SW480 (cell line): Measurements from ENCODE around the gene COPZ1.
"Not testable (repeated sequence)": the region's sequence is repeated elsewhere in the genome, so short reads cannot be mapped to it uniquely, and the experiment has no call there.

ENCODE experiments used
- DNase-seq: peaks from one replicate; pipeline ENCODE4 v3.0.0-alpha.2; 2016; ENCODE audit warnings: low spot score

Gene COPZ1

DNA sequence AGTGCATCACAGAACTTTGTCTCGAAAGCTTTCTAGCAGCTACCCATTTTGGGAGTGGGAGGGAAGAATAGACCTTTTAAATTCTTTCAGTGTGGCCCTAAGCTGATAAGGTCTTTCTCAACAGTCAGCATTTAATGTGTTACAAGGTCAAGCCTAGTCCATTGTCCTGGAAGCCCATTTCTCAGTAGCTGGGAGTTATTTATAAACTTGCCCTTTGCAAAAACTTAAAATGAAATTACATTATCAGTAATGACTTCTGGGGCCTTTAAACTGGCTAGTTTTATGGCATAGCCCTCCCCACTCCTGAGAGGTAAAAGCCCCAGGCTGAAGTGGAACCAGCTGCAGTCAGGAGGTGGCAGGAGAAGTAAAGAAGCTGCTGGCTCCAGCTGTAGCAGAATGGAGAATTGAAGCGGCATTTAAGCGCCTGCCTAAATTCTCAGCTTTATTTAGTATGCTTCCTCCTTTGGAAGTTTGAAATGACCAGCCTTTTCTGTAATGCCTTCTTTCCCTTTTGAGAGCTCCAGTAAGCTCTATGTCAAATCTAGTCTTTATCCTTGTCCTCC, 12.4 kb downstream of the COPZ1 start:
- DNase-seq, result no peak

DNA sequence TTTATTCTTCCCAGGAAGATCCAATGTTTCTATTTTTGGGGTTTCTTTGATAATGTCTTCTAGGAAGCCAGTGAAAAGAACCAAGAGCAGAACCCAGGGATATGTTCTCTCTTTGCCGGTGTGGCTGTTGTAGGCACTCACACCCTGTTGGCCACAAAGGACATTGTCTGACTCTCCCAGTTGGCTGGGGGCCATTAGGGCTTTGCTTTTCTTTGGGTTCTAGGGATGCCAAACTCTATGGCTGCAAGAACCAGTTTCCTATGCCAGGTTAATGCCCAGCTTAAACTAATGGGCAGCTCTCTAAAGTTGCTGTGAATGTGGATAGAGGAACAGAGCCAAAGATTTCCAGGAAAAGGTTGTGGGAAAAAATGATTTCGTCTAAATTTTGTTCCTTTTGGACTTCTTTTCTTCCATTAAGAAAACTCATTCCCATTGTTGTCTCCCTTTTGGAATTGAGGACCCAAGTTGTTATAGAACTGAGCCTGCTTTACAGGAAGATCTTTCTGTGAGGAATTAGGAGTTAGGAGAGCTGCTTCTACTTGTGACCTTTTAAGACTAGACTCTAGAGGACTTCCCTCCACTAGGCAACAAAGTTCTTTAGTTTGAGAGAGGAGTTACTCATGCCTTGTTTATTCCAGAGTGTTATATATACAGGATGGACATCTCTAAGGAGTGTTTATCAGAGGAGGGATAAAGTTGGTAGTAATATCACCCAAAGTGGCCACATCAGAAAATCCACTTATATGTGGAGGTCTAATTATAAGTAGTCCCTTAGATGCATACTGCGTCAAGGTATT, 13.1 kb downstream of the COPZ1 start:
- no peak for DNase-seq

DNA sequence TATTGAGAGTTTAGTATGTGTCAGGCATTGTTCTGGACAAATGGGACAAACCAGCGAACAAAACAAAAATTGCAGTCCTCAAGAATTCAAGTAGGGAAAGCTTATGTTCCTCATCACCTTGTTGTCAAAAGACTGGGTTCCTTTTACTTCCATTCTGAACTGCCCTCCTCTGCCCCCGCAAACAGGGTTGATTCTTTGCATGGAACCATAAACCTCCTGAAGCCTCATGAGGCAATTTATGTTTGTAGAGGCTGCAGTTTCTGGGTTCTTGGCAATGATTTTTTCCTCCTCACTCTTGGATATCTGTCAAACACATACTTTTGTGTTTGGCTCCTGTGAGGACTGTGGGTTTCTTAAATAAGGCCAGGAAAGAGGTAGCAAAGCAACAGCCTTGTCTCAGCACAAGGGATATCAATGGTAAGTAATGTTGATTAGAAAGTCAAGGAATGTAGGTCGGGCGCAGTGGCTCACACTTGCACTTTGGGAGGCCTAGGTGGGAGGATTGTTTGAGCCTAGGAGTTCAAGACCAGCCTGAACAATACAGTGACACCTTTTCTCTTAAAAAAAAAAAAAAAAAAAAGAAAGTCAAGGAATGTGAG, 13.9 kb downstream of the COPZ1 start:
- DNase-seq, result no peak

DNA sequence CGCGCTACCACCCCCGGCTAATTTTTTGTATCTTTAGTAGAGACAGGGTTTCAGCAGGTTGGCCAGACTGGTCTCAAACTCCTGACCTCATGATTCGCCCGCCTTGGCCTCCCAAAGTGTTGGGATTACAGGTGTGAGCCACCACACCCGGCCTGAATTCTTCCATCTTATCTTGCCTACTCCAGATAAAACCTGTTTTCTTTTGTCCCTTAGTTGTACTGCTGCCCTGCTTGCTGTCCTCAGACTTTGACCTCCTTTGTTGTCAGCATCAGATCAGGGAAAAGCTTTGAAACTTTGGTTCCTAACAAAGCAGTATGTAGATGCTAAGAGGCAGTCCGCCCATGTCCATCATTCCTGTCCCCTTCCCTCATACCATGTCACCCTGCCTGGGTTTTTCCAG, 15.9 kb downstream of the COPZ1 start:
- DNase-seq, result no peak

DNA sequence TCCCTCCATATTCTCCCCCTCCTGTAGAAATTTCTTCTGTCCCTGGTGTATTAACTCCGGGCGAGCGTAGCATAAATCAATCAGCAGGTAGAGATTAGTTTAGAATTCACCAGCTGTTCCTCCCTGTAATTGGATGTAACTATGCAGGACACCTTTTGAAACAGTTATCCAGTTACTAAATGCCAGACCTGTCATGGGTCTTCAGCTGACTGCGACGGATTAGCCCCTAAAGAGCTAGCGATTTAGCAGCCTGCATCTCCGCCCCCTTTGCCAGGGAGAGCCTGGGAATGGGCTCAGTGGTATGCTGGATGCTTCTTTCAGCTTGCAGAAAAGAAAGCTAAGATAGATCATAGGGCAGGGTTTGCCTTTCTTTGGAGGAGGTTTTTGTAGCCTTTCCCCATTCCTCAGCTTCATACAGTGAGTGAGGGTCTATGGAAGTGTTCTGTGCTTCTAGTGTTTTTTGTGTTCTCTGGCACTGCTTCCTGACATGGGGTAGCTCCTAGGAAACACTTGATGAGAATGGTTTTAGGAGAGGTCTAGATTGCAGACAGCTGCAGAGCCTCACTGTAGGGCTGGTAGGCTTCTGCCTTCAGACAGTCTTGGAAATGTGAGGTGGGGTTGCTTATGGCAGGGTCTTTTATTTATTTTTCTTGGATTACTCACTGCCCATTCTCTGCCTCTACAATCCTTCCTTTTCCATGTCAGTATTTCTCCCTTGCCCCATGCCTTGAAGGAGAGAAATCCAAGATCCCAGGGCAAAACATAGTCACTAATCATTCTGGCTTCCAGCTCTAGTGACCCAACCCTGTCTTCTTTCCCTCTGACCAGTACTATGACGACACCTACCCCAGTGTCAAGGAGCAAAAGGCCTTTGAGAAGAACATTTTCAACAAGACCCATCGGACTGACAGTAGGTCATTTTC, 16.7 kb downstream of the COPZ1 start:
- no peak for DNase-seq

DNA sequence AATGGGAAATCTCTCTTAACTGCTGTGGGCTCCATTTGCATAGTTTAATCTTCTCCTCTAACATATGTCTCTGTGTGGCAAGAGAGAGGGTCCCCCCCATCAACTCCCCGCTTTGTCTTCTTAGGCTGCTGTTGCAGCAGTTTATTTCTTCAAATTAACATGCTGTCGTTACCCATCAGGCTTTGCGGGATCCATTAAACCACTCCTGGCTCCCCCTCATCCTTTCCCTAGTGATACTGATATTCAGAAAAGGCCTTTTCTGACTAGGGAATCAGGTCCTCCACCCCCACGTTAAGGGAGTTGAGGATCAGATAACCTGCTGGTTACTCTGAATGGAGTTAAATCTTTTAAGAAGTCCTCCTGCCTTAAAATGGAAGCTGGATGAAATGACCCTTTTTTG, 24.1 kb downstream of the COPZ1 start:
- no peak for DNase-seq

DNA sequence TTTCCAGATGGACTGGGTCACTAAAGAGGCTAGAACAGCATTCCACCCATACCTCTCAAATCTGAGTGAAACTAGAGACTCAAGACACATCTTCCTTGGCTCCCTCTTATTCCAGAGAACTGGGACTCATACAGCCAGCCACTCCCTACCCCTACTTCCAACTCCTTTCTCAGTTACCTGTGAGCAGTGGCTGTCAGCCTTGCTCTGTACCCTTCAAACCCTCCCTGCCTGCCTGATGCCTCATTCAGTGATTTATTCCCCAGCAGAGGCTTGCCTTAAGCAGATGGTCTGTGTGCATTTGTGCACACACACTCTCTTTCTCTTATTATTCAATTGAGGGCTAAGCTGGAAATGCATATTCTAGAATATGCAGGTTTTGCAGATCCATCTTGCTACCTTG, 24.7 kb downstream of the COPZ1 start:
- no peak for DNase-seq

DNA sequence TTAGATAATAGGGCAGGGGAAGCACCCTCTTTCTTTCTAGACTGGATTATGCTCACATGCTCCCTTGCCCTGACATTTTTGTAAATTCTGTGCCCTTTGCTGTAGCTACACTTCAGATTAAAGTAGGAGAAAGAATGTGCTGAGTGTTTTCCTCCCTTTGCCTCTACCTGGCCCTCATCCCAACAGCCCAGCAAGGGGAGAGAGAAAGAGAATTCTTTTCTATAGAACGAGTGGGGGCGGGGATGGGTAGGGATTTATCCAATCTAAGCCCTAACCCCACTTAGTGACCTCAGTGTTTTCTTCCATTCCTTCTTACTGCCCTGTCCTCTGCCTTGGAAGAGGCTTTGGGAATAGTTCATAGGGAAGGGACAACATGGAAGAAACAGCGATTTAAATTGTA, 25.8 kb downstream of the COPZ1 start:
- no peak for DNase-seq

DNA sequence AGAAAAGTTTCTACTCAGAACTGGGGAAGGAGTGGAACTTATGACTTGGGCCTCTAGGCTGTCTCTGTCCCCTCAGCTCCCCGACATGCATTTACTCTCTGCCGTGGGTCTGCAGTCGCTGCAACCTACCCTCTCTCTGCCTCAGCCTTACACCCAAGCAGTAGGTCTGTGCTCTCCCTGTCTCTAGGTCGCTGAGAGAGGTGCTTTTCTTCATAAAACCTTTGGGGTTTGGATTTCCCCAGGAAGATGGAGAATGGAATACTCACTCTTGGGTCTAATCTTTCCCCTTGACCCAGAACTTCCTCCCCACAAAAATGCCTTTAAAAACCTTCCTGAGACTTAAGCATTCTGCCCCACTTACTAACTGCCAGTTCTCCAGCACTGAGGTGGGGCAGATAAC, 26.4 kb downstream of the COPZ1 start:
- no peak for DNase-seq

DNA sequence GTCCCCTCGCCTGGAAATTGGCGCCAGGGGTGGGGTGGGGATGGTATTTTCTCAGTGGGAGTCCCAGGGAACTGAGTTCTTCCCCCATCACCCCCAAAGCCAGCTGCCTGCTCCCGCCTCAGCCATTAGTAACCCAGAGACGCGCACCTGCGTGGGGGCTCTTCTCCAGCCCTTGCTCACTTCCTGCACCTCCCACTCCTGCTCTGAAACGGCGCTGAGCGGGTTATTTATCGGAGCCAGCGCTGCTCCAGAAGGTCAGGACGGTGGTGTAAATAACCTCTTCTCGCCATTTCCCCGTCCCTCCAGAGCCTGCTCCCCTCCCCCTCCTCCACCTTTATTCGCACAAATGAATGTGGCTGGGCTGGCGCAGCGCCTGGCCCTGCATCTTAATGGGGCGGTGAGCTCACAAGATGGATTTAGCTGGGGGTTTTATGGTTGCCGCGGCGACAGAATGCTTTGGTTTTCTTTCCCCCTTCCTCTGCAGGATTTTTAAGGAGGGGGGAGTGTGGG, 27.1 kb downstream of the COPZ1 start:
- DNase-seq, result no peak

DNA sequence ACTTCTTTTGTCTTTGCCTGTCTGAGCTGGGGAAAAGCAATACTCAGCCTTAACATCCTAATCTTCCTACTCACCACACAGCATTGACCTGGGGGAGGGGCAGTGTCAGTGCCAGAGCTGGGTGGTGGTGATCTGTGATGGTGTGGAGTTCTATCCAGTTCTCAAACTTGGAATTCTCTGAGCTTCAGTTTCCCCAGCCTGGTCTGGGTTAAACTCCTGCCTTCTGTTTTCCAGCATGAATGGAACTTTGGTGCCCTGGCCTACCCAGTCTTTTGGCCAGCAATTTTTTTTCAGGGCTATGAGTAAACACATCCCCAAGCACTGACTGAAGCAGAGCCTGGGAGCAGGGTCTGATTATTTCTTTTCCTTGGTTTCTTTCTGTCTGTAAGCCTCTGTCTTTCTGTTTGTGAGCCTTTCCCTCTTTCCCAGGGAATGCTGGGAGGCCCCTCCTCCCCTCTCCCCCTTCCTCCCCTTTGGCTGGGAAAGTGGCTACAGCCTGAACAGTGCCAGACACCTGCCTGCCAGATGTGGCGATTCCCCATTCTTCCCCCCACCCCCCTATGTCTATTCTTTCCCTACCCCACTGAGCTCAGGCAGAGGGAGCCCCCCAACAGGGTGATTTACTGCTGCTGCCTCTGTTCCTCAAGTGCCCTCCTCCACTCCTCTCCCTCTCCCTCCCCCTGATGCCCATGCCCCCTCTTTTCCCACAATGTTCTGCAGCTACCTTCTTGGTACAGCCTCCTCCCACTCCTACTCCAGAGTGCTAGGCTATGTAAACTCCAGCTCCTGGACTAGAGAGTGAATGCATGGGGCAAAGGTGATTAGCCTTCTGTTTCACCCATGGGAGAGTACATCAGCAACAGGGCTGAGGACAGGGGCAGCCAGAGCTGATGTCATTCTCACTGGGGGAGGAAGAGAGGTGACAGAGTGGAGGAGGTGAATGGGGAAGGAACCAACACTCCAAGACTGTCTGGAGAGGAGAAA, 28.3 kb downstream of the COPZ1 start:
- no peak for DNase-seq

DNA sequence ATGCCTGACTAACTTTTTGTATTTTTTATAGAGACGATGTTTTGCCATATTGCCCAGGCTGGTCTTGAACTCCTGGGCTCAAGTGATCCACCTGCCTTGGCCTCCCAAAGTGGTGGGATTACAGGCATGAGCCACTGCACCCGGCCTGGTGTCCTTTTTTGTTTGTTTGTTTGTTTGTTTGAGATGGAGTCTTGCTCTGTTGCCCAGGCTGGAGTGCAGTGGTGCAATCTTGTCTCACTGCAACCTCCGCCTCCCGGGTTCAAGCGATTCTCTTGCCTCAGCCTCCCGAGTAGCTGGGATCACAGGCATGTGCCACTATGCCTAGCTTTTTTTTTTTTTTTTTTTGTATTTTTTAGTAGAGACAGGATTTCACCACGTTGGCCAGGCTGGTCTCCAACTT, 29.3 kb downstream of the COPZ1 start:
- DNase-seq, result not testable (repeated sequence)

DNA sequence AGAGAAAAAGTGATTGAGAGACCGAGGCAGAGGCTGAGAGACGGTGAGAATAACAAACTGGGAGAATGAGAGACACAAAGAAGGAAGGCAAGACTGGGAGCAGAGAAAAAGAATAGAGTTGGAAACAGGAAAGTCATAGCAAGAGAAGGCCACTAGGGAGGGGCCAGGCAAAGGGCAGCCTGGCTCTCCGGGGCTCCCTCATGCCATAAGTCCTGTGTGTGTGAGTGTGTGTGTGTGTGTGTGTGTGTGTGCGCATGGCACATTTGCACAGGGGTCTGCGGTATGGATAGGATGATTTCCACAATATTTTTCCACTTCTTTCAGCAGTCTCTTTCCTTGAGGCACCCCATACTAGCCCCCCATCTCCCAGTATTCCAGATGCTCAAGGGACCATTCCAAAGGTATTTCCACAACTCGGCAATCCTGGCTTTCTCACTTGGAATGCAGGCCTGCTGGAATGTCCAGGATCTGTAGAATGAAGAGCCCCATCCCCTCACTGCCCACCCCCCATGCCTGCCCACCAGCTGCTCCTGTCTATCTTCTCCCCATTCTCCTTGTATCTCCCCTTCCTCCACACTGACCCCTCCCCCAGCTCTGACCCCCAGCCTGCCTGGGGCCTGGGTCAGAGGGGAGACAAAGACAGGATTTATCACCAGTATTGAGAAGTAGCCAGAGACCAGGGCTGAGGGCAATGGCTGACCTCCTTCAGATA, 30.3 kb downstream of the COPZ1 start:
- DNase-seq, result no peak

DNA sequence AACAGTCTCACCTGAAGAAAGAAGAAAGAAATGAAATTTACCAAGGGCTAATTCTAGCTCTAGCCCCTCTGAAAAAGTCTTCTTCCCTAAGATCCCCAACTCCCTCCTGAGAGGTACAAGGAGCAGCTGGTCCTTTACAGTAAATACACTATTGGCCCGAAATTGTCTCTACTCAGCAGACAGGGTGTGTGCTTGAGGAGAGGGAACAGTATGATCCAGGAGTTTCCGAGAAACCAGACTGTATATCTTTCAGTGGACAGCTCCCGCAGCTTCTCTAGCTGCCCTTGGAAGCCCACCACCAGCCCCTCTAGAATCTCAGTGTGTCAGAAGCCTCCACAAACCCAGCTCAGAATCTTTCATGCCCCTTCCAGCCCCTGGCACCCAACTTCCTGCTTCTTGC, 31.3 kb downstream of the COPZ1 start:
- no peak for DNase-seq

DNA sequence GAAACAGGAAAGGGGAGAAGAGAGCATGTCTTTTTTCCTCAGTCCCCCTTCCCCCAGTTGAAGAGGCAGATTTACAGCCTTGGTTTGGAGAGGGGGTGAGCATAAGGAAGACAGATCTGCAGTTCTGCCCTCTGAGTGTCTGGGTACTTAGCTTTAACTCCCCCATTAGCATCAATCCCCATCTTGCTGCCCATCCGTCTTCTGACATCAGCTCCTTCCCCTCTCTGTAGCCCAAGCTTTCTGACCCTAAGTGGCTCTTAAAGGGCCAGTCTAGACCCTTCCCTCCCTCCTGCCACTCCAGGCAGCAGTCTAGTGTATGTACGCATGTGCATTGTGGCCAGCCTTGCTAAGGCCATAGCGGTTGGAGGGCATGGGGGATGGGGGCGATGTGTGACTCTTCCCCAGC, 32.0 kb downstream of the COPZ1 start:
- DNase-seq, result no peak

DNA sequence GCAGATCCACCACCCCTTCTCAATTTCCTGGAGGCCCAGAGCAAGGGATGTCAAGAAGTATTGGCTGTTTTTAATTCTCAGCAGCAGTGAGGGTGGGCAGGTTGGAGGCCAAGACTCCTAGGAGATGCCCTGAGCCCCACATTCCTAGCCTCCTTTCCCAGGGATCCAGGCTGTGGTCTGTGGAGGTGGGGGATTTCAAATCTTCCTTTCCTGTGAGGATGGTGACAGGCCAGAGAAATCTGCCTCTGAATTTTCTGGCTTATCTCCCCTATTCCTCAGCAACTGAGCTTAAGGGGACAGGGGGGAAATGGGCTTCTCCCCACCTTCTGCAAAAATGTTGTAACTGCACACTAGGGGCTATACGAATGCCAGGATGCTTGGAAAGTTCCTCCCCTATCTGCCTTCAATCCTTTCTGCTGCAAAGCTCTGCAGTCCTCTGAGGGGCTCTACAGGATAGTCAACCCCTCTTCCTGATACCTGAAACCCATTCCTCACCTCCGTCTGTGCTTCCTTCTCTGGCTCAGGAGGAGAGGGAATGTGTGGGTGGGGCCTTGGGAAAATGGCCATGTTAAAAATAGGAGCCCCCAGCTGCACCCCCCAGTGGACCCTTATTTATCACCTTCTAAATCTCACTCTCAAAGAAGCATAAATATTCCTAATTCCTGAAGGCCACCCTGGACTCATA, 32.7 kb downstream of the COPZ1 start:
- DNase-seq, result no peak

DNA sequence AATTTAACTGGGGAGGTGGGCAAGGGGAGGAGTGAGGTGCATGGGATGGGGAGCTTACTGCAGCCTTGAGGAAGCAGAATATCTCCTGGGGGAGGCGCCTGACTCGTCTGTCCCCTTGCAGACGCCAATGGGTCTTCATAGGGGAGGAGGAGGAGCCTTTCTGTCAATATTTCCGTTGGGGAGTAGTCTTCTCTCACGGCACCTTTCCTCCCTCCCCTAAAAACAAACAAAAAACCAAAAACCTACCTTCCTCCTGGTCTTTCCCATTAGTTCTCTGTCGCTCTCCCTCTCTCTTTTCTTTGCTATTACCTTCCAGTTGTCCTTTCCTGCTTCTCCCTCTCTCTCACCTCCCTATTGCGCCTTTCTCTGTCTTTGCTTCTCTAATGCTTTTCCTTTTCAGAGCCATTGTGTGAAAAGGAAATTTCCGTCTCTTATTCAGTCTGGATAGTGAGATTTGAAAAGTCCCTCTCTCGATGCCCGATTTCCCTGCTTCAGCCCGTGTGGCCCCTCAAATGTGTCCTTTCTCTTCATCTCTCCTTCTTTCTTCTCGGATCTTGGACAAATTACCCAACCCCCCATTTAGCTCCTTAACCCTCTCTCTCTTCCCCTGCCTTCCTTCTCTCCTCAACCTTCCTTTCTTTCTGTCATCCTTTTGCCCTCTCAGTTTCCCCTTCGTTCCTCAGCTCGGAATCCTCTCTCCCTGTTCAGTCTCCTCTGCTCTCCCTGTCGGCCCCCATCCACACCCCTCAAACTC, 33.4 kb downstream of the COPZ1 start:
- no peak for DNase-seq

DNA sequence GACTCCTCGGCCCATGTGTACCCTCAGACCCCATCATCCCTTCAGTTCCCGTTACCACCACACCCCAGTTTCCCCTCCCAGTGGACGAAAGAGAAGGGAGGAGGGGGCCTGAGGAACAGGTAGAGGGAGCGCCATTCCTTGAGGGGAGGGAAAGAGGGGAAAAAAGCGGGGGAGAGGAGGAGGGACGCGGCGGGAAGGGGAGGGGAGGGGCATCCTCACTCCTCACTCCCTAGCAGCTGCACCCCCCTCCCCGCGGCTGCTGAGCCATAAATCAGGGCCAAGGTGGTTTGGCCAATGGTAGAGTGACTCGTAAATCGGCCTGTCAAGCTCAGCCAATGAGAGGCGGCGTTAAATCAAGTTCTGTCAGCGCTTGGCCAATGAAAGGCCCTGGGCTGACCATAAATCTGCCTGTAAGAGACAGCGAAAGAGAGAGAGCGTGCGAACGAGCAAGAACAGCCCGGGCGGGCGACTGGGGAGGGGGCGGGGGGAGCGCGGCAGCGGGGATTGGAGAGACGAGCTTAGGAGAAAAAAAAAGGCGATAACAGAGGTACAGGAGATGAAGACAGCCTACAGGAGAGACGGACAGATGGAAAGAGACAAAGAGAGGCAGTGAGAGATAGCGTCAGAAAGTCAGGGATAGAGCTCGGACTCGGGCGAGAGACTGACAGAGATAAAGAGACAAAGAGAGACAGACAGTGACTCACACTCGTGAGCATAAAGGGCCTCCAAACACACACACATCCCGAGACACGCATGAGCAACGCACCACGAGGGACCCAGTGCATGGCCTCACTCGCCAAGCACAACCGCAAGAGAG, 34.2 kb downstream of the COPZ1 start:
- DNase-seq, result peak; percentile 98
